GM20431 (cell line): ENCODE data around the gene RPH3AL.
"Not testable (repeated sequence)": the region's sequence is repeated elsewhere in the genome, so short reads cannot be mapped to it uniquely, and the experiment has no call there.

Experiments
- in situ Hi-C: fragments of 300-500 bp; cut with MseI, MboI; formaldehyde crosslinking; loops from one replicate; pipeline ENCODE4 v1.15.0; 2020; ENCODE audit warnings: low sequenced_read_pairs; ENCODE audit not compliant: unreplicated experiment

Gene RPH3AL

DNA sequence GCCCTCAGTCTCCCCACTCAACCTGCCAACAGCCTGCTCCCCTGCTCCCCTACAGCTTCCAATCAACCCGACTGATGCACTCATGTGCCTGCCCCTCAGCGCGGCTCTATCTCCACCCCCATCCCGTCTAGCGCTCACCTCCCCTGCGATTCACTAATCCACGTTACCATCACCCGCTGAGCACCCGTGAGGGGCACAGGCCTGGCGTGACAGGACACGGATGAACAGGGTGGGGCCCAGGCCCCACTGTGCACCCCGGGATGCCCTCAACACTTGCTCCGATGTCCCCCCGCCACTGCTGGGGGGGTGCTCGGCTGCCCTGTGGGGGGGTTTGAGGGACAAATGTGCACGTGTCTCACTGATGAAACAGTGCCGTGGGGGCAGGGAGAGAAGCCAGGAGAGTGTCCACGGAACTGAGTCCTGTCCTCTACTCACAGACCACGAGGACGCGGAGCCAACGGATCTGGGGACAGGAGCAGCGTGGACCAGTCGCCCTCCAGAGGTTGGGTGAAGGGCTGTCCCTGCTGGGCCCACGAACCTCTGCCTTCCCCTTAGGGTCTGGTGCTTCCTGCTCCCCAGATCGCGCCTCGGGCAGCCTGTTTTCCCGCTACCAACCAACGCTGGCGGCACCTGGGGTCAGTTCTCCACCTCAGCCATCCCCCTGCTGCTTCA, 66.7 kb downstream of the RPH3AL start:
- in situ Hi-C loops: no loop called here

DNA sequence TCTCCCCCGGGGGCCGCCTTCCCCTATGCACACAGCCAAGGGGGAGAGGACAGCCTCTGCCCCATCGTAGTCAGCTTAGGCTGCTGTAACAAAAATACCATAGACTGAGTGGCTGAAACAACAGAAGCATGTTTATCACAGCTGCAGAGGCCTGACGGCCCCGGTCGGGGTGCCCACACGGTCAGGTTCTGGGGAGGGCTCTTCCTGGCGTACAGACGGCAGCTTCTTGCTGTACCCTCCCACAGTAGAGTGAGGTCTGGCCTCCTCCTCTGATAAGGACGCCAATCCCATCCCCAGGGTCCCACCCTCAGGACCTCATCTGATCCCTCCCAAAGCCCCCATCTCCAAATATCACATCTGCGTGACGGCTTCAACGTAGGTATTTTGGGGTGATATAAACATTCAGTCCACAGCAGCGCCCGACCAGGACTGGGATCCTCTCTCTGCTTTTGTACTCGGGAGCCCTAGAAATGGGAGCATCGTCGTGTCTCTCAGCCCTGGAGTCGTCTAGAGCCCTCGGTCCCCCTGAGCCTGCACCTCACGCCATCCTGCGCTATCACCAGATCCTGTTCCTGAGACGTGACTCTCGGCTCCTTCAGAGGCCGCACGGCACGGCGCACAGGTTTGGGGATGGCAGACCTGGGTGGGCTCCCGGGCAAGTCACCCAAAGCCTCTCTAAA, 67.8 kb downstream of the RPH3AL start:
- in situ Hi-C loops: no loop called here

DNA sequence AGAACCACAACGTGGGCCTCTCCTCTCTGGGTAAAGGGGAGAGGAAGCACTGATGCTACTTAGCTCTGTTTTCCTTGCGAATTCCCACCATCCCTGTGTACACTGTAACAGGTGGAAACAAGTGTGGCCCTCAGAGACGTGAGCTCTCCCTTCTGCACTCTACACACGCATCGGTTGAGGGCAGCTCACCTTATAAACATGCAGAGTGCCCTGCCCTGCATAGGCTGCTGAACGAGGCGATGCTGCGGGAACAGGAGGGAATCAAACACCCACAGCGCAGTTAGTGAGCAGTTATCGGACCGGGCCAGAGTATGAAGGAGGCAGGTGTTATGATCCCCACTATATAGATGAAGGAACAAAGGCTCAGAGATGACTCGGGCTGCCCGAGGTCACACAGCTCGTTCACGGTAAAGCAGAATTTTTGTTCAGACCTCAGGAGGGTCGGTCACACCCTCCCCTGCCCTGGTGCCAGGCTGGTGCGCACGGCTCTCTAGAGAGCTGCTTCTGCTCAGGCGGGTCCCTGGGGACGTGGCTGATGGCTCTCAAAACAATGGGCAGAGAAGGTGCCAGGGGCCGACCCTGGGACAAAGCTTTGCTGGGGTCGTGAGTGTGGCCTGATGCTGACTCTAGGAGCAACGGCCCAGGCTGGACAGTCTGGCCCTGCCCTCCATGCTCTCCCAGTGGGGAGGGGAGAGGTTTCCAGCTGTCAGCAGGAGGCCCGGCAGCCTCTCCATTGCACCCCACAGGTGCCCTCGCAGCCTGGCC, 68.5 kb downstream of the RPH3AL start:
- in situ Hi-C loops: no loop called here

DNA sequence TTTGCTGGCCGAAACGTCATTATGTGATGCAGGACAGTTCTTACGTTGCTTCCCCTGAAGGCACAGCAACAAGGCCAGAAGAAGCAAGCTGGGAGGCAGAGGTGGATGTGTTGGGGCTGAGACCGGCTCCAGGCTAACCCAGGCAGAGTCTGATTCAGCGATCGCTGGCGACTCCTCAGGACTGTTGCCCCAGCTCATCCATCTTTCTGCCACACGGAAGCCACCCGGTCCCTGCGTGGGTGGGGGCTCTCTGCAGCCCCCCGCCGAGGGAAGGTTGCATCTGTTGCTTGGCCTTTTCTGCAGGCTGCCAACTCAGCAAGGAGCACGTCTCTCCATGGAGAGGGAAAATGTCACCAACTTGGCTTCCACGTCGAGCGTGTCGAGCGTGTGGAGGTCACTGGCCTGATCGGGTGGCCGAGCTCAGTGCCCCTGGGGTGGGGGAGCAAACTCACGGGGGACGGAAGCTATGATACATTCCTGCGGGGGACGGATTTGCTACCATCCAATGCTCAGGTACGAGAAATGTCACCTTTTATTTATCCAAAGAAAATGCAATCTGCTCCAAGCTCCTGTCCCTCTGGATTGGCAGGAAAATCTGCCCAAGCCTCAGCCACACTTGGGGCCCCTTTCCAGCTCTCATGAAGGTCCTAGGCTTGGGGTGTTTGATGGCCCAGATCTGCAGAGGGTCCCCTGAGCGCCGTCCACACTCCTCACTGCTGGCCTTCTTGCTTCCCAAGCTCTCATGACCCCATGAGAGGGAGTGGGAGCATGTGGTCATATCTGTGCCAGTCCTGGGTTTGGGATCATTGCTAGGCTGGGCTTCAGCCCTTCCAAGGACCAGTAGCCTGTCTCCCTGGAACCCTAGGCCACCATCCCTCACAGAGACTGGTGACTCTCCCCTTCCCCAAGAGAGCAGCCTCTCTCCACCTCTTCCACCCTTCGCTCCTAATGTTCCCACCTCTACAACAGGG, 69.4 kb downstream of the RPH3AL start:
- in situ Hi-C loops: no loop called here

DNA sequence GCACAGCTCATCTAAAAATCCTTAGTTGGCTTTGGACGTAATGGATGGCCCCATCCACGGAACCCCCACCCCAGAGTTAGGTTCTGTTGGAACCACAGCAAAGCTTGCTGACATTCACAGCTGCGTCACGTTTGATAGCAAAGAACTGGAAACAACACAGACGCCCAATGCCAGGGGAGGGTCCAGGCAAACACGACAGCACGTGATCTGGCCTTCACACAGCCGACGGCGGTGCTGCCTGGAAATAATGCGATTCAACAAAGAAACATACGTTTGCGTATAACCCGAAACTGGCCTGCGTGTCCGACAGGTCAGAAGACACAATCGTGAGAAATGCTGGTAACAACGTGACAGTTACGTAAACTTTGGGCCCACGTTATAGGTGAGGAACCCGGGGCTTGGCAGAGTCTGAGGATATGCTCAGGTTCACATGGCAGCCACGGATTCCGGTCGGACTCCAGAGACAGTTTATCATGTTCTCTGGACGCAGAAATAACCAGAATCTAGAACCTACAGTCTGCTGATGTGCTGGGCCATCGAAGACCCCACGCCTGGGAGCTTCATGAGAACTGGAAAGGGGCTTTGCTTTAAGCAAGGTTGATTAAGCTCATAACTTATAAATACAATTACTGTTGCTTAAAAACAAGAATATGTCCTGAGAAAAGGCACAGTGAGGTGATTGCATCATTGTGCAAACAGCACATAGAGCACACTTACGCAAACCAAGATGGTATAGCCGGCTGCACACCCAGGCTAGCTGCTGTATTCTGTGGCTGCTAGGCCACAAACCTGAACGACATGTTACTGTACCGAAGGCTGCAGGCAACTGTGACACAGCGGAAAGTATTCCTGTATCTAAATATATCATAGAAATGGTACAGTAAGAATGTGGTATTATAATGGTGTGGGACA, 70.4 kb downstream of the RPH3AL start:
- in situ Hi-C loops: no loop called here

DNA sequence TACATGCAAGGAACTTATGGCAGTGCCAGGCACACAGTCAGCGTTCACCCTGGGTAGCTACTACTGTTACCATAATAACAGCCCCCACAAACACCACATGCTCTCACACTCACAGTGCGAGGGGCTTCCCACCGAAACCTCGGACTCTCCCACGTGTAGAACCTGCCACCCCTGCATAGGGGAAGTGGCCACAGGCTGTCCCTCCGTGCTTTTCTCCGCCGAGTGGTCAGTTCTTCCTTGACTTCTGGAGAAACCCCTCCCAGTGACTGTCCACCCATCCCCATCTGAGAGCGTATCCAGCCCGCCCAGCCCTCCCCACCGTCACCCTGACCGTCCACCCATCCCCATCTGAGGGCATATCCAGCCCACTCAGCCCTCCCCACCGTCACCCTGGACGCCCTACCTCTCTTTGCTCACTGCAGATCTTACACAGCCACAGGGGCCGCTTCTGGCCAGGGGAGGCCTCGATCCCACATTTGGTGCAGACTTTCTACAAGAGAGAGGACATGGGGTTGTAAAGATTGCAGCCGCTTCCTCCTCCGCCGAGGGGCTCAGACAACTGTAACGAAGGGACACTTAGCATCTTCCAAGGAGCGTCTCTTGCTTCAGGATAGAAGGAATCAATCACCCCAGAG, 71.1 kb downstream of the RPH3AL start:
- in situ Hi-C loops: no loop called here

DNA sequence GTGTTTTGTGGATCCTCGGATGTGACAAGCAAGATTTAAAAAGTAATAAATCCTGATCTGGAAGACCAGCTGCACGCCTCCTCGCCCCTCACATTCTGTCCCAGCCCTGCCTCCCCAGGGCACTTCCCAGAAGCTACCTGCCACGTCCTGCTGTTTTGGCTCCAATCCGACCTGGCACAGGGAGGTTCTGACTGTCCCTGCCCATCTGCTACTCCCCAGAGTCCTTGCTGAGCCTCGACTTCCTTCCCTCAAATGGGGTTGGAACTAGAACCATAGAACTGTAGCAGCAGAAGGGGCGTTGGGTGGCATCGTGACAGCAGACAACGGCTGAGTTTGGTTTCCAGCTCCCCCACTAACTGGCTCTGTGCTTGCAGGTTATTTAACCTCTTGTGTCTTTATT, 71.7 kb downstream of the RPH3AL start:
- in situ Hi-C loops: no loop called here

DNA sequence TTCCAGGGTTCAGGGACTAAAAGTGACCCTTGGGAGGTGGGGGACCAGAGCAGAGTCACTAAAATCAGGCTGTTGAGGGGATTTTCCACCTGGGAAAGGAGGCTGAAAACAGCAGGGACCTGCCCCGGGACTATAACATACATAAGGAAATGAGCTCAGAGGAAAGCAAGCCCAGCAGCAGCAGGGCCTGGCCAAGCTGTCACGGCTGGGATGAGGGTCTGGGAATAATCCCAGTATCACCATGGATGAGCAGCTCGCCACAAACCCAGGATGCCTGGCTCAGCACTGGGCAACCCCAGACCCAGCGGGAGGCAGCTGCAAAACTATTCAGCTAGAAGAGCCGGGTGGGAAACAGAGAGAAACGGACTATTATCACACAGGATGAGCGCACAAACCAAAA, 72.4 kb downstream of the RPH3AL start:
- in situ Hi-C loops: no loop called here

DNA sequence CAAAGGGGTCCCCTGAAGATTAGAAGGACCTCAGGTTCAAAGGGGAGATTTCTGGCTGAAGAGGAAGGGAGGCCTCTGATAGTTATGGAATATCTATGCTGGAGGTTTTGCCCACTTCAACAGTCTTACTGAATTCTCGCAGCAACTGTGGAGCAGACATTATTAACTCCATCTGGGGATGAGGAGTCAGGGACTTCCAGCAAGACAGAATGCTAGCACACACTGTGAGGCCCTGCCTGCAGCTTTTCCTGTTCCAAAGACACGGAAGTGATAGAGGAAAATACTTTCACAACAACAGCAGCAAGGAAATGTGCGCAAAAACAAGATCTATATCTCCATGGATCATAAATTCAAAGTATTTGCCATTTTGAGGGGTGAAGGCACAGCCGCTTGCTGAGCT, 72.8 kb downstream of the RPH3AL start:
- in situ Hi-C loops: no loop called here

DNA sequence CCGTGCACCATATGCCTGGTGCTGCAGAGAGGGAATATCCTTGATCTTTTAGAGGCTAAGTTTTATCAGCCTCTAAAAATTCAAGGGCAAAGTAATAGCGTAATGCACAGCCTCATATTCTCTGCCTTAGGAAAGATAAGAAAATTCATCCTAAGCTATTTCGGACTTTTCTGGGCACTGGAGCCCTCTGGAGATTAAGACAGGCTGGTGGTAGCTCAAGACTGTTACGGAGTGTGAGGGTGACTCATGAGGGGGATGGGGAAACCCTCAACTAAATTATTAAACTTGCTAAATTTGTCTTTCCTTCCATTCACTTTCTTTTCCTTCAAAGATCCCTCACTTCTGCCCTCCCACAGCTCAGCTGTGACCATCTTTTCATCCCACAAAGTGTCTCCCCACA, 73.3 kb downstream of the RPH3AL start:
- in situ Hi-C loops: no loop called here

DNA sequence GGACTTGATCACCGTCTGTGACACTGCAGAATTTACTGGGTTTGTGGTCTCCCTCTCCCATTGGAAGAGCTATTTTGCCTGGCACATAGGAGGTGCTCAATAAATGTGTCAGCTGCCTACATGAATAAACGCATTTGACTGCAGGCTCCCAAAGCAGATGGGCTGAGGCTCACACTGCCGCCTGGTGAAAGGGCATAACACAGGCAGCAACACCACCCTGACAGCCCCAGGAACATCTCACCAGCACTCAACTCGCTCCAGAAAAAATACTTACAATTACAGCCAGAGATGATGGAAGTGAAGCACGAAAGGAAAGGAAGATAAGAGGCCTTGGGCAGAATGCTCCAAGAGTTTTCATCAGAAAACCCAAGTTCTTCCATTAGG, 73.9 kb downstream of the RPH3AL start:
- in situ Hi-C loops: no loop called here

DNA sequence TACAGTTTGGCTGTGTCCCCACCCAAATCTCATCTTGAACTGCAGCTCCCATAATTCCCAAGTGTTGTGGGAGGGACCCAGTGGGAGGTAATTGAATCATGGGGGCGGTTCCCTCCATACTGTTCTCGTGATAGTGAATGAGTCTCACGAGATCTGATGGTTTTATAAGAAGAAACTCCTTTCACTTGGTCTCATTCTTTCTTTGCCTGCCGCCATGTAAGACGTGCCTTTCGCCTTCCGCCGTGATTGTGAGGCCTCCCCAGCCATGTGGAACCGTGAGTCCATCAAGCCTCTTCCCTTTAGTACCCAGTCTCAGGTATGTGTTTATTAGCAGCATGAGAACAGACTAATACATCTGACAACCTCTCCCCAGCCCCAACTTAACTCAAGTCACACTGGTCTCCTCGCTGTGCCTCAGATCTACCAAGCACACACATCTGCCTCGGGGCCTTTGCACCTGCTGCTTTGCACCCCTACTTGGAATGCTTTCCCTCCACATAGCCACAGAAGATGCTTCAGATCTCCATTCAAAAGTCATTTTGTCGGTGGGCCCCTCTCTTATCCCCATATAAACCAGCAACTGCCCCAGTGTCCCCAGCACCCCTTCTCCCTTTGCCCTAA, 74.4 kb downstream of the RPH3AL start:
- in situ Hi-C loops: no loop called here

DNA sequence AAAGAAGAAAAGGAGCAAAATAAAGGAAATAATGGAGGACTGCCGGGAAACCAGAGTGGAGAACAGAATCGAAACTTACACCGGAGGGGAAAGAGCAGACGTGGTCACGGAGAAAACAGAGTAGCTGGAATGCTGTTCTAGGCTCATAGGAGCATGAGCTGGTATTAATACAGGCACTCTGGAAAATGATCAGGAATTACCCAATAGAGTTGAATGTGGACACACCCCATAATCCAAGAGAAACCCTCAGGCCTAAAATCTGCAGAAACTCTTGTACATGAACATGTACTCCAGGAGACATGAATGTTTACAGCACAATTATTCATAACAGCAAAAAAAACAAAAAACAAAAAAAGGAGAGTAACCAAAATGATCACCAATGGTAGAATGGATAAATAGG, 77.7 kb downstream of the RPH3AL start:
- in situ Hi-C loops: no loop called here

DNA sequence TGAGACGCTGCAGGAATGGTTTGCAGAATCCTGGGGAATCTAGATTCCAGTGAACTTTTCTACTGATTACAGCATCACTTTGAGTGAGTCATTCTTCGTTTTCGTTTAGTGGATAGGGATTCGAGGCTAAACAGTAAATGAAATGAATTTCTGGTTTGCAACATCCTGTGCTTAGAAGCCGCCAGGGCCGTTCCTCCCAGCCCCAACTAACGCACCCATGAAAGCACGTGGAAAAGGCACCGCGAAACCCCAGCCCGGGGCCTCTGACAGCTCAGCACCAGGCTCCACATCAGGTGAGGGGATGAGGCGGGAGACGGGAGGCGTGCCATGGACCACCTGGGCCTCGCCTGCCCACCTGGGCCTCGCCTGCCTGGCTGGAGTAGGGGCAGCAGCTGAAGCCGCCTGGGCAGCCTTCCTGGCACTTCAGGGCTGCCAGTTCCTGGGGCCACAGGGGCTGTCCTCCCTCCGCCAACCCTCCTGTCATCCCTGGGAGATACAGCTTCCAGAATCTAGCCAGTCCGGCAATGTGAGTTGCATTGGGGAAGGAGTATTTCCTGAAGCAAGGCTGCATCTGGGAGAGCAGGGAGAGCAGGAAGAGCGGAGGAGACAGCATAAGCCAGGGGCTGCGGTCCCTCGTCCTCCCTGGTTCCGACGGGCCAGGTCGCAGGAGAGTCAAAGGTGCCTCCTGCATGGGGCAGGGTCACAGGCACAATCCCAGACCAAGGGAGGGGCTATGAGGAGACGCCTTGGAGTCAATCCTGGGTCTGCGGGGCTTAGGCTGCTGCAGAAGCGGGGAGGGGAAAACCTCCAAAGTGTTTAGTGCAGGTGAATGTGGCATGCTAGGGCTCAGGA, 78.4 kb downstream of the RPH3AL start:
- in situ Hi-C loops: no loop called here

DNA sequence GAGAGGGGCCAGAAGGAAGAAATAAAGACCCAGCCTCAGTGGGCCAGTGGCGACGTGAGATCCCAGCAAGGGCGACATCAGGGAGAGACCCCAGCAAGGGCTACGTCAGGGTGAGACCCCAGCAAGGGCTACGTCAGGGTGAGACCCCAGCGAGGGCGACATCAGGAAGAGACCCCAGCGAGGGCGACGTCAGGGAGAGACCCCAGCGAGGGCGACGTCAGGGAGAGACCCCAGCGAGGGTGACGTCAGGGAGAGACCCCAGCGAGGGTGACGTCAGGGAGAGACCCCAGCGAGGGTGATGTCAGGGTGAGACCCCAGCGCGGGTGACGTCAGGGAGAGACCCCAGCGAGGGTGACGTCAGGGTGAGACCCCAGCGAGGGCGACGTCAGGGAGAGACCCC, 79.8 kb downstream of the RPH3AL start:
- in situ Hi-C loops: not testable (repeated sequence)

DNA sequence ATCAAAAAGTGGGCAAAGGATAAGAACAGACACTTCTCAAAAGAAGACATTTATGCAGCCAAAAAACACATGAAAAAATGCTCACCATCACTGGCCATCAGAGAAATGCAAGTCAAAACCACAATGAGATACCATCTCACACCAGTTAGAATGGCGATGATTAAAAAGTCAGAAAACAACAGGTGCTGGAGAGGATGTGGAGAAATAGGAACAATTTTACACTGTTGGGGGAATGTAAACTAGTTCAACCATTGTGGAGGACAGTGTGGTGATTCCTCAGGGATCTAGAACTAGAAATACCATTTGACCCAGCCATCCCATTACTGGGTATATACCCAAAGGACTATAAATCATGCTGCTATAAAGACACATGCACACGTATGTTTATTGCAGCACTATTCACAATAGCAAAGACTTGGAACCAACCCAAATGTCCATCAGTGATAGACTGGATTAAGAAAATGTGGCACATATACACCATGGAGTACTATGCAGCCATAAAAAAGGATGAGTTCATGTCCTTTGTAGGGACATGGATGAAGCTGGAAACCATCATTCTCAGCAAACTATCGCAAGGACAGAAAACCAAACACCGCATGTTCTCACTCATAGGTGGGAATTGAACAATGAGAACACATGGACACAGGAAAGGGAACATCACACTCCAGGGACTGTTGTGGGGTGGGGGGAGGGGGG, 80.5 kb downstream of the RPH3AL start:
- in situ Hi-C loops: not testable (repeated sequence)
